Endothelial cell of hepatic sinusoid (primary cell): Measurements from ENCODE around the gene SYPL1.

Experiments used
- in situ Hi-C: cut with HindIII; loops from 2 replicates; pipeline ENCODE4 v1.10.0; 2017; ENCODE audit warnings: low sequenced_read_pairs

The SYPL1 gene

GRCh38 chr7:106124186-106124585 is 12.1 kb upstream of the SYPL1 start:
- in situ Hi-C loops, result no loop called here

DNA sequence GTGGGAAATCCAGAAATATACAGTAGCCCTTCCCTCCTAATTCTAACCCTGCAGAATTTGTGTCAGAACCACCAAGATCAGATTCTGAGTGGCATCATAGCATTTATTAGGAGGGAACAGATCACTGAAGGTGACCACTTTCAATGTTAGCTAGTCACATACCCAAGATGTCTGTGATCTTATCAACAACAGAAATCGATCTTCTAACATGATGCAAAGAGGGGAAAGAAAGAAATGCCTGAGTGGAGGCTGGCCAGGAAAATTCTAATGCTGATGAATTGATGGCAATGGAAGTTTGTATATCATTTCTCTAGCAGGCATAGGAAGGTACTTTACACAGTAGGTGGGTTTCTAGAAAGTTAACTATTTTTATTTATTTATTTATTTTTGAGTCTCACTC is 10.6 kb upstream of the SYPL1 start:
- in situ Hi-C loops, result no loop called here

DNA sequence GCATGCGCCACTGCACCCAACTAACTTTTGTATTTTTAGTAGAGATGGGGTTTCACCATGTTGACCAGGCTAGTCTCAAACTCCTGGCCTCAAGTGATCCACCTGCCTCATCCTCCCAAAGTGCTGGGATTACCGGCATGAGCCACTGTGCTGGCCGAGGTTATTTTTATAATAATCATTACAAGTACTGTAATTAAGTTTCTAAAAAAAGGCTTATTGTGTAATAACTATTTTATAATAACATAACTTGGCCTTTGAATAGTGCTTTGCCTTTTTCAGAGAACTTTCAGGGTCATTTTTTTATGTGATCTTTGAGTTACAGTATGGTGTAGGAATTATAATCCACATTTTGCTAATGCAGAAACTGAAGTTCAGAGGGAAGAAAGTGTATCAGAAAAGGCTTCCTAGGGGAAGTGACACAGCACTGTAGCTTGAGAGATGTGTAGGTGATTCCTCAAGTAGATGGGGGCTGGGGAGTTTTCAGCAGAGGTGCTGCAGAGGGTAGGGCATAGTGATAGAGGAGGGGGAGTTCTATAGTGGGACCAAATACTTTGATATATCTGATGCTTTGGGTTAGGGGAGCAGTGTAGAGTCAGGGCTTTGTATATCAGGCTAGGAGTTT is 9.2 kb upstream of the SYPL1 start:
- in situ Hi-C loops, result no loop called here

- in situ Hi-C loops, result no loop called here
Observed at GRCh38 chr7:106120500-106120899, 8.4 kb upstream of the SYPL1 start.

GRCh38 chr7:106119719-106120118 is 7.6 kb upstream of the SYPL1 start:
- in situ Hi-C loops, result no loop called here

GRCh38 chr7:106117786-106118544 is 5.9 kb upstream of the SYPL1 start:
- in situ Hi-C loops, result no loop called here

GRCh38 chr7:106116161-106116704 is 4.1 kb upstream of the SYPL1 start:
- in situ Hi-C loops, result no loop called here

DNA sequence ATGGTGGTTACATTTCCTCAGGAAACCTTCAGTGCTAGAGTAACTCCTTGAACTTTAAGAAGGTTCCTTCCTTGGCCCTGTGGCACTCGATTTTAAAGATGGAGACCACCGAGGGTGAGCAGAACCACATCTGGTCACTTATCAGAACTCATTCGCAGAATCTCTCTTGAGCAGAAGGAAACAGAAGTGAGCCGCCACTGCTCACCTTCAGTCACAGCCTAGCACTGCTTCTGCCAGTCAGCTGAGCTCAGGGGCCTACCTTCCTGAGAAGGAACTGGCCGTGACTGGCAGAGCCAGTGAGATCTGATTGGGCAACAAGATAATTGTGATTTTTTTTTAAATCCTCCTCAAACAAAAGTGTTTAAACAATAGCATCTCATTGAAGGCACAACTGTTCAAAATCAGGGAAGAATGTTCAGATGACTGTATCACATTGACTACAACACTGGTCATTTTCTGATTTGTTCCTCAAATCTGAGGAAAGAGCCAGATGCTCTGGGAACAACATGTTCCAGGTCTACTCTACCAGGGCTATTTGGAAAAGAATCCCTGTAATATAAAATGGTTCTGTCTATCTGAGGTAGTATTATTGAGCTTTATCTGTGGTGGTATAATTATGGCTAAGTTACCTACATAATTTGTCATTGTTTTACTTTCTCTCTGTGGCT is 2.7 kb upstream of the SYPL1 start:
- in situ Hi-C loops, result no loop called here

GRCh38 chr7:106112972-106113421 is 885 bp upstream of the SYPL1 start:
- in situ Hi-C loops, result no loop called here

DNA sequence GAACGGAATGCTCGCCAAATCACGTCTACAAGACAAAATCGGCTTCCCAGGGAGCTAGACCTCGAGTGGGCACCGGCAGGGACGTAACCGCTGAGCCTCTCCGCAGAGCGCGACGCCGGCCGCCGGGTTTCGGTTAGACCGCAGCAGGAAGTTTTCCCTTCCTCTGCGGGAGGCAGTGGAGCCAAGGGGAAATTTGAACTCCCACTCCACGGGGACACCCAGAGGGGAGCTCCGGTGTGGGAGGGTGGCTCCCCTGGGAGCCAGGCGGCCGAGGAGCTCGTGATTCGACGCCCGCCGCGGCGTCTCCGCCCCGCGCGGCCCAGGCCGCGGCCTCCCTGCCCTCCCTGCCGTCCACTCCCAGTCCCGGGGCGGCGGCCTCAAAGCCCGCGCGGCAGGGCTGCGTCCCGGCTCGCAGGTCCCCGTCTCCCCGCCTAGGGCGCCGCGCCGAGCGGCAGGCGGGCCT is 426 bp downstream of the SYPL1 start:
- in situ Hi-C loops, result no loop called here

- in situ Hi-C loops, result no loop called here
Observed at GRCh38 chr7:106110885-106111654, 1.0 kb downstream of the SYPL1 start.

DNA sequence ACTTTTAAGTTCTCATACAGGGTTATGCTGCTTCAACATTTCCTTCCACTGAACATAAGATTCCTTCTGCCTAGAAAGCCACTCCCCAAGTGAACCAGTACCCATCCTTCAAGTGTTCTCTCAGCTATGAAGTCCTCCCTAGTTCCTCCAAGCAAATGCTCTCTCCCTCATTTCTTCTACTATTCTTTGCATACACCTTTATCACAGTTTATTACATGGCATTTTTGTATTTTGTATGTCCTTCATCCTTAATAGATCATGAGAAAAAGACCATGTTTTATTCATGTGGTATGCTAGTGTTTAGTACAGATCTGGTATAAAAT is 1.9 kb downstream of the SYPL1 start:
- in situ Hi-C loops, result no loop called here

DNA sequence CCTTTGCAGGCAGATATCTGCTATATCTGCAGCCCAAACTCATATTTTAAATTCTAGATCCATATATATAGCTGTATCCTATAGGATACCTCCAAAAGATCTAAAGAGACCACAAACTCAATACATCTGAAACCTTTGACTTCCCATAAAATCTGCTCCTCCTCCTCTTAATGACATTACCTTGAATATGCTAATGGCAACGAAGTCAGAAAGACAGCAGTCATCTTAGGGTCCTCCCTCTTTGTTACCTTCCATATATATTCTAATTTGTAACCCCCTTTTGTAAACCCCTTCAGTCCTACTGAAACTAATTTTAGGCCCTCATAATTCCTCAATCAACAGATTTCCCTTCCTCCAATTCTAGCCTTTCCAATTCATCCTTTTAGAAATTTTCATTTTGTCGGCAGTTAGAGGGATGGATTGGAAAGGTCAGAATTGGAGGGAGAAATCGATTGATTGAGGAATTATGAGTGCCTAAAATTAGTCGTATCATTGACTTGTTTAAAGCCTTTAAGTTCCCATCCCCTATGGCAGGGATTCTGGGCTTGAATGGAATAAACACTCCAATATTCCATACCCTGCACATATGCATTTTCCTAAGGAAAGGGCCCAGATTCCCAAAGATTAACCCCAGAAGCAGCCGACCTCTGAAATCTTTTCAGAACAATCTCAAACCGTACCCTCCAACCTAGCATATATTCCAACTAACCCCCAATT is 2.4 kb downstream of the SYPL1 start:
- in situ Hi-C loops, result no loop called here

- in situ Hi-C loops, result no loop called here
Observed at GRCh38 chr7:106108991-106109390, 3.1 kb downstream of the SYPL1 start.

DNA sequence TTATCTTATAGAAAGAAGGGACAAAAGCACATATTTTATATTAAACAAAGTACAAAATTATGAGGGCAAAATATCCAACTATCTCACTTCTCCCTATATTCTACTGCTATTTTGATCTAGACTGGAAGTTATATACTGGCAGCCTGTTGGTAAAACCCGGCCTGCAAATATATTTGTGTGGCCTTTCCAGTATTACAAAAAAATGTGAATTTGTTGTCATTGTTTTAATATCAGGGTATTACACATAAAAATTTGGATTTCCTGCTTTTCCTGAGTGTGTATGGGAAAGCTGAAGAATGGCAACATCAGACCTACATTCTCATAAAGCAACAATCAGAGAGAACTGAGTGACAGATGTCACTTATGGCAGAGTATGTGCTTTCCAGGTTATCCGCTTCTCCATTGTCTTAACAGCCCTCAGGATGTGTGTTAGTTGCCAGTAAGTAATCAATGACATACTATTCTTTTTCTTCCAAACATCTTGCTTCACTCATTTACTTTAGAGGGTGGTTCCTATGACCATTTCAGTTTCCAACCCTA is 7.3 kb downstream of the SYPL1 start:
- in situ Hi-C loops, result no loop called here

DNA sequence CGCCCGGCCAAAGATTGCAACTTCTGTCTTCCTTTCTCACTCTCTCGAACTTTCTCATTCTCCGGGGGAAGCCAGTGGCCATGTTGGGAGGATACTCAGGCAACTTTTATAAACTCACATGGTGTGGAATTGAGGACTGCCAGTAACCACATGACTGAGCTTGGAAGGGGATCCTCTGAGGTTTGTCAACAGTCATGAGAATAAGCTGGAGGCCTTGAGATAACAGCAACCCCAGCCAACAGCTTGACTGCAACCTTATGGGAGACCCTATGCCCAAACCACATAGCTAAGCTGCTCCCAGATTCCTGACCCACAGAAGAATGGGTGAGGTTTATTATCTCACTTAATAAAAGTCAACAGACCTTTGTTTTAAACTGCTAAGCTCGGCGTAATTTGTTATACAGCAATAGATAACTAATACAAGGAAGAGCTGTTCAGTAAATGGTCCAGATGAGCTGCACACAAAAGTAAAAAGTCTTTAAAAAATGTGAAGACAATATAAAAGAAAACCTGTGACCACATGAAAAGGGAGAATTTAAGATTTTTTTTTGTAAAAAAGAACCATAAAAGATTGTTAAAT is 9.6 kb downstream of the SYPL1 start:
- in situ Hi-C loops, result no loop called here

DNA sequence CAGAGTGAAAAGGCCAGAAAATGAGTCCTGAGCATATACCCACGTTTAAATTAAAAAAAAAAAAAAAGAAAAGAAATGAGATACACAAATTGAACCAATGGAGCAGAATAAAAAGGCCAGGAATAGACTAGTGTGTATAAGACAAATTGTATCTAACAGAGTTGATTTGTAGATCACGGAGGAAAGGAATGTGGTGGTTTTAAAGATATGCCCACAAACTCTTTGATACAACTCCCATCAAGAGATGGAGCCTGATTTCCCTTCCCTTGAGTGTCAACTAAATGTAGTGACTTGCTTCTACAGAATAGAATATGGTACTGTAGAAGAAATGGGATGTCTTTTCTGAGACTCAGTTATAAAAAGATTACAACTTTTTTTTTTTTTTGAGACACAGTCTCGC is 10.4 kb downstream of the SYPL1 start:
- in situ Hi-C loops, result no loop called here

GRCh38 chr7:106100863-106101629 is 11.1 kb downstream of the SYPL1 start:
- in situ Hi-C loops, result no loop called here

GRCh38 chr7:106099539-106099938 is 12.6 kb downstream of the SYPL1 start:
- in situ Hi-C loops, result no loop called here
